Stimulated activated CD8-positive, alpha-beta memory T cell treated with anti-CD3 and anti-CD28 coated beads, Interleukin-7, amount 100 ng/mL, for 1 hour (primary cell): ENCODE measurements around the gene PGPEP1.
"Not testable (repeated sequence)": the region's sequence is repeated elsewhere in the genome, so short reads cannot be mapped to it uniquely, and the experiment has no call there.

Experiments used
- DNase-seq, 2 donors: peaks; one replicate each; pipeline ENCODE4 v3.0.0-alpha.2; 2020; ENCODE audit warnings: low read depth in 2 of 2

Gene PGPEP1

GRCh38 chr19:18364277-18364825 is 24.0 kb downstream of the PGPEP1 start:
- DNase-seq = not testable (repeated sequence)

- DNase-seq = no peak
Observed at GRCh38 chr19:18364826-18365528, 24.6 kb downstream of the PGPEP1 start.

- DNase-seq = no peak
Observed at GRCh38 chr19:18366021-18366435, 25.6 kb downstream of the PGPEP1 start.

- no peak for DNase-seq
Observed at GRCh38 chr19:18368504-18369222, 28.3 kb downstream of the PGPEP1 start.

GRCh38 chr19:18373407-18373891 is 33.1 kb downstream of the PGPEP1 start:
- DNase-seq = no peak

- DNase-seq = peak in 1 of 2 donors; percentile 44
Observed at GRCh38 chr19:18373892-18374629, 33.7 kb downstream of the PGPEP1 start.

- DNase-seq = no peak
Observed at GRCh38 chr19:18377026-18377425, 36.6 kb downstream of the PGPEP1 start.

GRCh38 chr19:18379803-18380747 is 39.7 kb downstream of the PGPEP1 start:
- no peak for DNase-seq

- no peak for DNase-seq
Observed at GRCh38 chr19:18380843-18381242, 40.4 kb downstream of the PGPEP1 start.

- DNase-seq = not testable (repeated sequence)
Observed at GRCh38 chr19:18383622-18384021, 43.2 kb downstream of the PGPEP1 start.

GRCh38 chr19:18384775-18385174 is 44.4 kb downstream of the PGPEP1 start:
- DNase-seq = no peak

GRCh38 chr19:18385359-18385674 is 44.9 kb downstream of the PGPEP1 start:
- no peak for DNase-seq

- no peak for DNase-seq
Observed at GRCh38 chr19:18385675-18386542, 45.5 kb downstream of the PGPEP1 start, which contains the start of gene GDF15. GDF15 (plus strand) TSS chr19:18386158; CDS start chr19:18386190, 32 bp downstream.

- DNase-seq = no peak
Observed at GRCh38 chr19:18386543-18387271, 46.3 kb downstream of the PGPEP1 start.

GRCh38 chr19:18388100-18388959 is 47.9 kb downstream of the PGPEP1 start:
- peak; percentile 55 to 60 for DNase-seq

- no peak for DNase-seq
Observed at GRCh38 chr19:18388960-18389725, 48.7 kb downstream of the PGPEP1 start.

- no peak for DNase-seq
Observed at GRCh38 chr19:18389726-18390064, 49.3 kb downstream of the PGPEP1 start.
